Prostate gland (tissue), 2 donors: ENCODE data around the gene NEUROG2. TPM values are rescaled to one million over a fixed set of nuclear protein-coding genes. Genes with fewer than 3 reads are reported as not detected.
"Not testable (repeated sequence)": the region's sequence is repeated elsewhere in the genome, so short reads cannot be mapped to it uniquely, and the experiment has no call there.

ENCODE experiments used
- DNase-seq: peaks from one replicate; pipeline ENCODE4 v3.0.0-alpha.2; 2019; ENCODE audit warnings: low spot score
- H3K27ac ChIP-seq, 2 donors: fragments of 200-600 bp; sonication (generic); 2 replicates each; pipeline ENCODE4 v1.5.1; 2017 to 2019
- H3K27me3 ChIP-seq: fragments of 200-600 bp; sonication (generic); replicated peaks from 2 replicates; pipeline ENCODE4 v1.5.1; 2019; ENCODE audit not compliant: insufficient read depth
- H3K36me3 ChIP-seq, 2 donors: fragments of 200-600 bp; sonication (generic); 1 replicate in 1 of 2; 2 replicates in 1 of 2; pipeline versions ENCODE4 v1.5.1 to v1.8.1; 2017 to 2019
- H3K4me1 ChIP-seq: fragments of 200-600 bp; sonication (generic); replicated peaks from 2 replicates; pipeline ENCODE4 v1.5.1; 2019
- H3K4me3 ChIP-seq, 2 donors: fragments of 200-600 bp; sonication (generic); 2 replicates each; pipeline ENCODE4 v1.5.1; 2017 to 2019
- H3K9me3 ChIP-seq: fragments of 200-600 bp; sonication (generic); 2 replicates; pipeline ENCODE4 v1.5.1; 2017
- CTCF ChIP-seq, 4 experiments: fragments of 200-600 bp in 2 of 4; fragments of 450-650 bp in 2 of 4; sonication (generic) in 2 of 4; IDR thresholded peaks; 1 replicate in 3 of 4; 2 replicates in 1 of 4; pipeline ENCODE4 v1.5.1; 2016 to 2019; ENCODE audit warnings: antibody characterized with exemption in 4 of 4, mild to moderate bottlenecking in 2 of 4, moderate library complexity in 2 of 4
- POLR2A ChIP-seq: fragments of 450-650 bp; IDR thresholded peaks from one replicate; pipeline ENCODE4 v1.6.1; 2016; ENCODE audit warnings: antibody characterized with exemption, mild to moderate bottlenecking
- POLR2AphosphoS5 ChIP-seq: sonication (generic); formaldehyde crosslinking; IDR thresholded peaks from one replicate; pipeline ENCODE4 v1.6.1; 2017; ENCODE audit warnings: antibody characterized with exemption
- WGBS: methylation state at CpG from one replicate; pipeline ENCODE4 v1.1.5; 2018; 5-methylcytosine and 5-hydroxymethylcytosine counted together
- intact Hi-C: fragments of 100-400 bp; cut with DNase I; formaldehyde crosslinking; loops from one replicate; pipeline ENCODE4 v1.14.2; 2022
- total RNA-seq, 2 donors: library from RNA; depleted of rRNA; stranded (reverse); fragments of >200 nt; gene quantifications; one replicate each; pipeline ENCODE4 v1.1.0, GENCODE V29; 2016

Gene NEUROG2
- total RNA-seq, 2 donors from 2014 or later = not detected

GRCh38 chr4:112531146-112531545, 15.2 kb upstream of the NEUROG2 start:
- Histone ChIP-seq H3K27ac (no peak overlapping the region), H3K4me1 (no peaks in the 10 kb centered on the region), H3K4me3 (no peak overlapping the region), H3K9me3 (no peaks in the 10 kb centered on the region), H3K36me3 (no peaks in the 10 kb centered on the region), H3K27me3 (no peaks in the 10 kb centered on the region)
- TF ChIP-seq POLR2AphosphoS5 (no peak), POLR2A (no peak), CTCF (IDR thresholded peaks at IDR 0.05) (no peak)
- DNase-seq = no peak
- 35% methylated on average over 1 of the region's 1 CpG for WGBS
- intact Hi-C loops = no loop called here

GRCh38 chr4:112526061-112526460, 10.1 kb upstream of the NEUROG2 start:
- DNase-seq = no peak
- WGBS = 52% methylated on average over 1 of the region's 1 CpG
- no peaks in the 10 kb centered on the region for H3K4me1 ChIP-seq
- H3K4me3 ChIP-seq = no peak overlapping the region
- peaks cover 25% of the 10 kb centered on the region for H3K27me3 ChIP-seq
- TF ChIP-seq POLR2A (no peak), POLR2AphosphoS5 (no peak), CTCF (IDR thresholded peaks at IDR 0.05) (no peak)
- intact Hi-C loops = loop anchor here (10.0 kb wide), 1 partner anchor 201 kb away; no protein-coding TSS in a partner anchor
- no peaks in the 10 kb centered on the region for H3K36me3 ChIP-seq
- no peaks in the 10 kb centered on the region for H3K9me3 ChIP-seq
- no peak overlapping the region for H3K27ac ChIP-seq

GRCh38 chr4:112523764-112524505, 8.0 kb upstream of the NEUROG2 start:
- Histone ChIP-seq H3K27ac (no peak overlapping the region), H3K36me3 (no peaks in the 10 kb centered on the region), H3K27me3 (peaks cover 40% of the 10 kb centered on the region), H3K9me3 (no peaks in the 10 kb centered on the region), H3K4me3 (no peak overlapping the region), H3K4me1 (no peaks in the 10 kb centered on the region)
- no peak for TF ChIP-seq POLR2AphosphoS5
- peak; percentile 28 to 53 (median 45) for TF ChIP-seq CTCF (IDR thresholded peaks at IDR 0.05)
- 4% methylated on average over 31 of the region's 46 CpGs for WGBS
- DNase-seq = no peak
- intact Hi-C loops = loop anchor here (10.0 kb wide), 1 partner anchor 199 kb away; no protein-coding TSS in a partner anchor

GRCh38 chr4:112523008-112523721, 7.2 kb upstream of the NEUROG2 start:
- Histone ChIP-seq H3K27ac (no peak overlapping the region), H3K4me1 (no peaks in the 10 kb centered on the region), H3K27me3 (peaks cover 41% of the 10 kb centered on the region), H3K9me3 (no peaks in the 10 kb centered on the region), H3K36me3 (no peaks in the 10 kb centered on the region), H3K4me3 (no peak overlapping the region)
- 8% methylated on average over 37 of the region's 37 CpGs for WGBS
- TF ChIP-seq POLR2A (no peak), POLR2AphosphoS5 (no peak), CTCF (IDR thresholded peaks at IDR 0.05) (no peak)
- intact Hi-C loops = loop anchor here (10.0 kb wide), 1 partner anchor 198 kb away; no protein-coding TSS in a partner anchor
- no peak for DNase-seq

- H3K36me3 ChIP-seq, H3K4me3 ChIP-seq, DNase-seq, H3K4me1 ChIP-seq, H3K27ac ChIP-seq, H3K9me3 ChIP-seq: not testable (repeated sequence)
- intact Hi-C loops = loop anchor here (10.0 kb wide), 1 partner anchor 198 kb away; no protein-coding TSS in a partner anchor
- peaks cover 48% of the 10 kb centered on the region for H3K27me3 ChIP-seq
- WGBS = 13% methylated on average over 17 of the region's 17 CpGs
Measured at GRCh38 chr4:112522431-112522830, 6.5 kb upstream of the NEUROG2 start.
